DMS153 treated with DMSO at 0.1 percent for 48 hours (cell line): ENCODE results near the gene SPRR2B.
"Not testable (repeated sequence)": the region's sequence is repeated elsewhere in the genome, so short reads cannot be mapped to it uniquely, and the experiment has no call there.

ENCODE experiments used
- DNase-seq: peaks from one replicate; lab custom pipeline; 2025; ENCODE audit not compliant: unreplicated experiment; lab: John Stamatoyannopoulos, UW

SPRR2B gene

DNA sequence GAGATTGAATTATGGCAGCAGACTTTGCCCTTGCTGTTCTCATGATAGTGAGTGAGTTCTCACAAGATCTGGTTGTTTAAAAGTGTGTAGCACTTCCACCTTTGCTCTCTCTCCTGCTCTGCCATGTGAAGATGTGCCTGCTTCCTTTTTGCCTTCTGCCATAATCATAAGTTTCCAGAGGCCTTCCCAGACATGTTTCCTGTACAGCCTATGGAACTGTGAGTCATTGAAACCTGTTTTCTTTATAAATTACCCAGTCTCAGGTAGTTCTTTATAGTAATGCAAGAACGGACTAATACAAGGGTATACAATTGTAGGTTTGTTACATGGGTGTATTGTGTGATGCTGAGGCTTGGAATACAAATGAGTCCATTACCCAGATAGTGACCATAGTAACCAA, 36.2 kb downstream of the SPRR2B start:
- no peak for DNase-seq

DNA sequence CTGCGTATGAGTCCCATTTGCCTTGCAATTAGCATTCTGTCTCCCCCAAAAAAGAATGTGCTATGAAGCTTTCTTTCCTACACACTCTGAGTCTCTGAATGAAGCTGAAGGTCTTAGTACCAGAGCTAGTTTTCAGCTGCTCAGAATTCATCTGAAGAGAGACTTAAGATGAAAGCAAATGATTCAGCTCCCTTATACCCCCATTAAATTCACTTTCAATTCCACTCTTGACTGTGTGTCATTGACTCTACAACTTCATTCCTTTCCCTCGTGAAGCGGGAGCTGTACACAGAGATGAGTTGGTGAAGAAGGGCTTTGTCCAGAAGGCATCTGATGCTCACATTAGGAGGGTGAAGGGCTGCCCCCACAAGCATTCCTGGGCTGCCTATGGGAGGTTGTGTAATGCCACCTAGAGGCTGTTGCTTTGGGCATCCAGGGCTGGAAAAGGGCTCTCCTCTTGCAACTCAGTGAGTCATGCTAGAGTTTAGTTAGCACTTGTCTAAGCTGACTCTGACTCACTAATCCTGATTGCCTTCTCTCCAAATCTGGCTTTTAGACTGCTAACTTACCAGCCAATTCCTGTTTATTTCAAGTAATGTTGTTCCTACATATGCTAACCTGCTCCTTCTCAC, 38.6 kb downstream of the SPRR2B start:
- no peak for DNase-seq

DNA sequence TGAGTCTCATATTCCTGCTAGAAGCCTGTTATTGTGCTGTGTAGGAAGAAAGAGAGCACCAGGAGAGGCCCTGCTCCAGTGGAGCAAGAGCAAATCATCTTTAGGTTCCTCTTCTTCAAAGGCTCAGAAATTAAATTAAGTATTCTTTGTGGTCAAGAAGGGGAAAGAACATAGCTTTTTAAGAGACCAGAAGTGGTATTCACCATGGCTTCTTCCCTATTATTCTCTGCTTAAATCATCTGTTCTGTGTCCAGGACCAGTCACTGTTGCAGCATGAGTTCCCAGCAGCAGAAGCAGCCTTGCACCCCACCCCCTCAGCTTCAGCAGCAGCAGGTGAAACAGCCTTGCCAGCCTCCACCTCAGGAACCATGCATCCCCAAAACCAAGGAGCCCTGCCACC, 39.3 kb downstream of the SPRR2B start:
- no peak for DNase-seq

DNA sequence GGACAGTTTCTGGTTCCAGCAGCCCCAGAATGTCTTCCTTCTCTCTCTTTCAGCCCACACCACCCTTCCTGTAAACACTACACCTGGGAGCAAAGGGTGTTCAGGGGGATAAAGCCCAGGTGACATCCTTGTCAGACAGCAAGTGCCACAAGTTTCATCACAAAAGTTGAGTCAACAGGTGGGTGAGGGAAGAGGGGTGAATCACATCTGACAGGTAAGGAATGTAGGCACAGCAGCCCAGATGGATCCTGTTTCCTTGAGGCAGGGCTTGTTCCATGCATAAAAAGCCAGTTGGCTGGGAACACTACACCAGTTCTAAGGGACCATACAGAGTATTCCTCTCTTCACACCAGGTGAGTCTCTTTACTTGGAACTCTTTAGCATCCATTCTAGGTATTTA, 40.5 kb downstream of the SPRR2B start, which contains the start of gene SPRR1B:
SPRR1B (plus strand) TSS at position 309 of the 400 bp plus-strand sequence. CDS start 1,143 bp downstream, outside the sequence.
- no peak for DNase-seq

DNA sequence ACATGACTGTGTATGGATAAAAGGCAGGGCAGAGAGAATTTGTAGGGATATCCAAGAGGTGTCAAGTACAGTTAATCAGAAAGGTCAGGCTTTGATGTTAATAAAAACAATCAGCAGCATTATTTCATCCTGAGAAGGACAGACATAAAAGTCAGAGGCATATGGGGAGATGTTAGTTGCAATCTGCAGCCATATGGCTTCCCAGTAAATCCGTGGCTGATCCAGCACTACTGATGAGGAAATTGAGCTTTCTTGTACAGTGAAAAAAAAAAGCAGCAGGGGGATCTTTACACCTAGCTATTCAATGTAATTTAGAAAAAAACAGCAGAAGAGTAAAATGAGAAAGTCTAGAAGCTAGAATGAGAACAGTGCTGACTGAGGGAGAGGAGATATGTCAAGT, 42.6 kb downstream of the SPRR2B start:
- no peak for DNase-seq

DNA sequence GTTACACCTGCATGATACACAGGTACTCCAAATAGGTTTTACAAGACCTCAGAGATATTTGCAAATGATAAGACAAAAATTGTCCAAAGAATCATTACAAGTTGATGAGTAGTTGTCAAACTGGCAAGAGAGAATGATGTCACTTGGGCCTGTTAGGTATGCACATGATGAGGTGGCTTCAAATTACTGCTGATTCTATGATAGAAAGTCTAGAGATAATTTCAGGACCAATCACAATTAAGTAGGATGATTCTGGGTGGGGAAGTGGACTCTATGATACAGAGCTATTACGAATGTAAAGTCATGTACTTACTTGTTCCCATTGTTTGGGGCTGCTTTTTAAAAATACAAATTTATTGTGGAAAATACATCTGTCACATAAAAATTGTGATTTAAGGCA, 45.6 kb downstream of the SPRR2B start:
- DNase-seq = no peak

DNA sequence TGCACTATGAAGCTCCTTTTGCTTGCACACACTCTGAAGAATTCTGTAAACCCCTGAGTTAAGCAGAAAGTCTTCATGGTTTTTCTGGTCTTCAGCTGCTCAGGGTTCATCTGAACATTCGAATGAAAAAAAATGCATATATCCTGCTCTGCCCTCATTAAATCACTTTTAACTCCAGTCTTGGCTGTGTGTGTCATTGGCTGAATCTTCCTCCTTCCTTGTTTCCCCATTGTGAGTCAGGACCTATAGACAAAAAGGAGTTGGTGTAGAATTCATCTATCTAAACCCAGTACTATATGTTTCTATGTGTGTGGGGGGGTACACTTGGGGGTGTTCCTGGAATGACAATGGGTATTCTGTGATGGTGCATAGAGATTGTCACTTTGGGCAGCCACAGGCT, 47.0 kb downstream of the SPRR2B start:
- DNase-seq = no peak

DNA sequence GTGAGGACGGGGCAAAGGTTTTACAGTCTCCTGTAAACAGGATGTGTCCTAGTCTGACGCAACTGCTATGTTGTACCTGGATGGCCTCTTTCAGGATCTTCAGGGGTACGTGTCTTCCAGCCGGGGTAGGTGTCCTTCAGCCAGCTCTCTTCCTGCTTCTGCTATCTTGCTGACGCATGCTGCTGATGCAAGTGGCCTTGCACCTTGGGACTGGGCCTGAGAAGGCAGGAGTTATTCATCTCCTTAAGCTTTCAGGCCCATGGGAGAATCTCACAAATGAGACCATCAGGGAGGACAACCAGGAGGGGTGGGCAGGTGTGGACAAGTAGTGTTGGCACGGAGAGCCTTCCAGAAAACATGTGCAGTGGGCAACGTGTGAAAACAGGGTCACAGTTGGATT, 48.3 kb downstream of the SPRR2B start:
- no peak for DNase-seq

DNA sequence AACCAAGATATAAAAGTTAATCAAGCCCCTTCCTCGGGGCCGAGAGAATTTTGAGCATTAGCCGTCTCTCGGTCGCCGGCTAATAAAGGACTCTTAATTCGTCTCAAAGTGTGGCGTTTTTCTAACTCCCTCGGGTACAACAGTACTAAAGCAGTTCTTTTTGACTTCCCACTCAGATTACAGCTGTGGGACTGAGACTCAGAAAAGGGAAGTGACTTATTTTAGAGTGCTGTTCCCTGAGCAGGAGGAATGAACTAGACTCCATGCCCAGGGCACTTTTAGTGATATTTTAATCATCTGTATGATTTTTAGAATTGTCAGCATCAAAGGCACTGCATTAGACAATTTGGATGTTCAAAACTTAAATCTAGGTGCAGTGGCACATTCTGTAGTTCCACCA, 49.1 kb downstream of the SPRR2B start:
- not testable (repeated sequence) for DNase-seq

DNA sequence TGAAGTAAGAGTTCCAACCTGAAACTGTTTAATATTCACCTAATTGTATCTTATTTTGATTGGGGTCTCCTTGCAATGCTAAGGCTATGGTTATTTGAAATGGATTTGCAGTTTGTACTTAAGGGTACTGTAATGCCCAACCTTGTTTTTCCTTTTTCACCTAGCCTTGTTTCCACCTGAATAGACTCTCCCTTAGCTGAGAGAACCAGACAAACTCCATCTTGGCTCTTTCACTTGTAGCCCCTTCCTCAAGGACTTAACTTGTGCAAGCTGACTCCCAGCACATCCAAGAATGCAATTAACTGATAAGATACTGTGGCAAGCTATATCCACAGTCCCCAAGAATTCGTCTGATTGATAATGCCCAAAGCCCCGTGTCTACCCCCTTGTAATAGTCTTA, 49.6 kb downstream of the SPRR2B start:
- DNase-seq = not testable (repeated sequence)
